Endothelial cell of umbilical vein (primary cell): Measurements from ENCODE around the gene CDC37L1.
"Not testable (repeated sequence)": the region's sequence is repeated elsewhere in the genome, so short reads cannot be mapped to it uniquely, and the experiment has no call there.

Source experiments
- EZH2 ChIP-seq: IDR thresholded peaks from 2 replicates; pipeline ENCODE4 v1.6.1; 2012; ENCODE audit warnings: borderline replicate concordance, low read depth, mild to moderate bottlenecking, moderate library complexity, low read length, inconsistent platforms; ENCODE audit not compliant: severe bottlenecking
- TF ChIP-seq, protein P1 (sequence below), 2 donors: IDR thresholded peaks; 1 replicate in 1 of 2; 2 replicates in 1 of 2; pipeline ENCODE4 v1.5.1; 2011; ENCODE audit warnings: low read length in 2 of 2, mild to moderate bottlenecking in 2 of 2, moderate library complexity in 2 of 2, control low read depth in 1 of 2, inconsistent platforms in 1 of 2, low read depth in 1 of 2; ENCODE audit not compliant: insufficient read depth in 1 of 2; ENCODE audit errors: extremely low read depth in 1 of 2

DNA sequence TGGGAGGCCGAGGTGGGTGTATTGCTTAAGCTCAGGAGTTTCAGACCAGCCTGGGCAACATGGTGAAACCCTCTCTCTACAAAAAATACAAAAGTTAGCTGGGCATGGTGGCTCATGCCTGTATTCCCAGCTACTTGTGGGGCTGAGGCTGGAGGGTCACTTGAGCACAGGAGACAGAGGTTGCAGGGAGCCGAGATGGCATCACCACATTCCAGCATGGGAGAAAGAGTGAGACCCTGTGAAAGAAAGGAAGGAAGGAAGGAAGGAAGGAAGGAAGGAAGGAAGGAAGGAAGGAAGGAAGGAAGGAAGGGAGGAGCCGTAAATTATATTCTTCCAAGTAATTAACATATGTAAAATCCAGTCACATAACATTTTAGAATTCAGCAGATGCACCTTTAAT lies 23.2 kb upstream of the CDC37L1 start:
- TF ChIP-seq, protein P1, sequence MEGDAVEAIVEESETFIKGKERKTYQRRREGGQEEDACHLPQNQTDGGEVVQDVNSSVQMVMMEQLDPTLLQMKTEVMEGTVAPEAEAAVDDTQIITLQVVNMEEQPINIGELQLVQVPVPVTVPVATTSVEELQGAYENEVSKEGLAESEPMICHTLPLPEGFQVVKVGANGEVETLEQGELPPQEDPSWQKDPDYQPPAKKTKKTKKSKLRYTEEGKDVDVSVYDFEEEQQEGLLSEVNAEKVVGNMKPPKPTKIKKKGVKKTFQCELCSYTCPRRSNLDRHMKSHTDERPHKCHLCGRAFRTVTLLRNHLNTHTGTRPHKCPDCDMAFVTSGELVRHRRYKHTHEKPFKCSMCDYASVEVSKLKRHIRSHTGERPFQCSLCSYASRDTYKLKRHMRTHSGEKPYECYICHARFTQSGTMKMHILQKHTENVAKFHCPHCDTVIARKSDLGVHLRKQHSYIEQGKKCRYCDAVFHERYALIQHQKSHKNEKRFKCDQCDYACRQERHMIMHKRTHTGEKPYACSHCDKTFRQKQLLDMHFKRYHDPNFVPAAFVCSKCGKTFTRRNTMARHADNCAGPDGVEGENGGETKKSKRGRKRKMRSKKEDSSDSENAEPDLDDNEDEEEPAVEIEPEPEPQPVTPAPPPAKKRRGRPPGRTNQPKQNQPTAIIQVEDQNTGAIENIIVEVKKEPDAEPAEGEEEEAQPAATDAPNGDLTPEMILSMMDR (IDR thresholded peaks at IDR 0.05; ENCODE audit: extremely low read depth in 1 of 2, insufficient read depth in 1 of 2, low read depth in 1 of 2, low read length in 2 of 2): not testable (repeated sequence)
- TF ChIP-seq EZH2: not testable (repeated sequence)
